GM21390 (cell line): ENCODE measurements around the gene NFKBIB.
"Not testable (repeated sequence)": the region's sequence is repeated elsewhere in the genome, so short reads cannot be mapped to it uniquely, and the experiment has no call there.

ENCODE experiments used
- ATAC-seq: cut with Tn5 transposase; IDR thresholded peaks from one replicate; pipeline ENCODE4 v1.9.1; 2021; ENCODE audit not compliant: unreplicated experiment

NFKBIB gene, protein sequence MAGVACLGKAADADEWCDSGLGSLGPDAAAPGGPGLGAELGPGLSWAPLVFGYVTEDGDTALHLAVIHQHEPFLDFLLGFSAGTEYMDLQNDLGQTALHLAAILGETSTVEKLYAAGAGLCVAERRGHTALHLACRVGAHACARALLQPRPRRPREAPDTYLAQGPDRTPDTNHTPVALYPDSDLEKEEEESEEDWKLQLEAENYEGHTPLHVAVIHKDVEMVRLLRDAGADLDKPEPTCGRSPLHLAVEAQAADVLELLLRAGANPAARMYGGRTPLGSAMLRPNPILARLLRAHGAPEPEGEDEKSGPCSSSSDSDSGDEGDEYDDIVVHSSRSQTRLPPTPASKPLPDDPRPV

GRCh38 chr19:38899447-38900201 is at the start of gene NFKBIB, which contains the start of gene SIRT2:
Gene NFKBIB, plus strand, starts transcription at chr19:38899969. Its CDS starts 64 bp downstream, at chr19:38900033.
Gene SIRT2, minus strand, starts transcription at chr19:38899618. Its CDS starts 97 bp downstream, at chr19:38899521.
- peak; percentile 89 for ATAC-seq

- ATAC-seq: peak; percentile 55
Observed at GRCh38 chr19:38850436-38850975, 49.3 kb upstream of the NFKBIB start.

GRCh38 chr19:38850976-38851621 is 48.7 kb upstream of the NFKBIB start:
- no peak for ATAC-seq

DNA sequence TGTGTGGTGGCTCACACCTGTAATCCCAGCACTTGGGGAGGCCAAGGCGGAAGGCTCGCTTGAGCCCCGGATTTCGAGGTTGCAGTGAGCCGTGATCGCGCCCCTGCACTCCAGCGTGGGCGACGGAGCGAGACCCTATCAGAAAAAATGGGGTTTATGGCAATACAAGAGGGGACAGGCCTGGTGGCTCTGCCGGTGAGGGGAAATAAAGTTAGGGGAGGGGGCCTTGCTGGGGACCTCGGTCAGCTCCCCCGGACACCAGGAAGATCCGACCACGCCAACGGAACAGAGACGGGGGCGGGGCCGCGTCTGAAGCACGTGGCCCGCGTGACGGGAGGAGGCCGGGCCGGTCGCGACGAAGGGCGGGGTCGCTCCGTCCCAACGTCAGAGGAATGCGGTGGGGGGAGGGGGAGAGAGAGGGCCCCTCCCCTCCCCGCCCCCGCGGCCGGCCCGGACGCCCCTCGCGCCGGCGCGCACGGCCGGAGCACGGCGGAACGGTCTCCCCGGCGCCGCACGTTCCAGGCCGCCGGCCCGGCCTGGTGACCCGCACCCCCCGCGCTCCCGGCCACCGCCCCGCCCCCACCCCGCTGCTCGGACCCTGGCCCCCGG is 48.0 kb upstream of the NFKBIB start:
- ATAC-seq: no peak

- ATAC-seq: no peak
Observed at GRCh38 chr19:38852231-38853044, 47.3 kb upstream of the NFKBIB start.

- no peak for ATAC-seq
Observed at GRCh38 chr19:38853214-38853613, 46.6 kb upstream of the NFKBIB start.

GRCh38 chr19:38854961-38855360 is 44.8 kb upstream of the NFKBIB start:
- ATAC-seq: not testable (repeated sequence)

GRCh38 chr19:38855751-38856150 is 44.0 kb upstream of the NFKBIB start:
- ATAC-seq: not testable (repeated sequence)

DNA sequence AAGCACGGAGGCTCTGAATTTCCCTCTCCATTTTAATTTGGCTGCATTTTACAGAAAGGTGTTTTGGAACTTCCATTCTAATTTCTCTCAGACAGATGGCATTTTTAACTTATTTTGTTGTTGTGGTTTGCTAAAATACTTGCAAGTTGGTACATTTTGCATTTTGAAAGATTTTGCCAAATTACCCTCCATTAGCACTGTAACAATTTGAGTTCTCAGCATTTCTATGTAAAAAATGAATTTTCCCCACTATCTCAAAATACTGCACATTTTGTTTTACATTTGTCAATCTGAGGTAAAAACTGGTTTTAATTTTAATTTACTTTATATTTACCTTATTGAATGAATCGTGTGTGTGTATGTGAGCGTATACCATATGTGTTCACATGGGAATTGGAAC is 43.0 kb upstream of the NFKBIB start:
- no peak for ATAC-seq

- ATAC-seq: not testable (repeated sequence)
Observed at GRCh38 chr19:38859631-38860204, 40.1 kb upstream of the NFKBIB start.

DNA sequence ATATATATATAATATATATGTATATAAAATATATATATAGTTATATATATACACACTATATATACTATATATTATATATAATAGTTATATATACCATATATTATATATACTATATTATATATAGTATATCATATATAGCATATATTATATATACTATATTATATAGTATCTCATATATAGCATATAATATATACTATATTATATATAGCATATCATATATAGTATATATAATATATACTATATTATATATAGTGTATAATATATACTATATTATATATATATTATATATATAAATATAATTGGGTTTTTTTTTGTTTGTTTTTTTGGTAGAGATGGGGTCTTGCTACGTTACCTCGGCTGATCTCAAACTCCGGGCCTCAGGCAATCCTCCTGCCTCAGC is 38.4 kb upstream of the NFKBIB start:
- no peak for ATAC-seq

GRCh38 chr19:38862321-38863059 is 37.3 kb upstream of the NFKBIB start:
- ATAC-seq: no peak

GRCh38 chr19:38867171-38867780 is 32.5 kb upstream of the NFKBIB start:
- no peak for ATAC-seq

DNA sequence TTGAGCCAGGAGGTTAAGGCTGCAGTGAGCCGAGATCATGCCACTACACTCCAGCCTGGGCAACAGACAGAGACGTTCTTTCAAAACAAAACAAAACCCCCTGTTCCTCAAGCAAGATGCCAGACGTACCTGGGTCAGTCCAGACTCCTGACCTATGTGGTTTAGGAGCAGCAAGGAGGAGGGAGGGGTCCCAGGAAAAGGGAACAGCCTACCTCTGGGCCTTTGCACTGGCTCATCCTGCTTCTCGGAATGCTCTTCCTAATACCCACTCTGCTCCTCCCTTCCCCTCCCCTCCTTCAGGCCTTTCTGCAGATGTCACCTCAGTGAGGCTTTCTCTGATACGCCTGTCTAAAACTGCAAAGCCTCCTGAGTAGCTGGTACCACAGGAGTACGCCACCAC is 31.2 kb upstream of the NFKBIB start:
- no peak for ATAC-seq

GRCh38 chr19:38869160-38869835 is 30.5 kb upstream of the NFKBIB start:
- no peak for ATAC-seq

DNA sequence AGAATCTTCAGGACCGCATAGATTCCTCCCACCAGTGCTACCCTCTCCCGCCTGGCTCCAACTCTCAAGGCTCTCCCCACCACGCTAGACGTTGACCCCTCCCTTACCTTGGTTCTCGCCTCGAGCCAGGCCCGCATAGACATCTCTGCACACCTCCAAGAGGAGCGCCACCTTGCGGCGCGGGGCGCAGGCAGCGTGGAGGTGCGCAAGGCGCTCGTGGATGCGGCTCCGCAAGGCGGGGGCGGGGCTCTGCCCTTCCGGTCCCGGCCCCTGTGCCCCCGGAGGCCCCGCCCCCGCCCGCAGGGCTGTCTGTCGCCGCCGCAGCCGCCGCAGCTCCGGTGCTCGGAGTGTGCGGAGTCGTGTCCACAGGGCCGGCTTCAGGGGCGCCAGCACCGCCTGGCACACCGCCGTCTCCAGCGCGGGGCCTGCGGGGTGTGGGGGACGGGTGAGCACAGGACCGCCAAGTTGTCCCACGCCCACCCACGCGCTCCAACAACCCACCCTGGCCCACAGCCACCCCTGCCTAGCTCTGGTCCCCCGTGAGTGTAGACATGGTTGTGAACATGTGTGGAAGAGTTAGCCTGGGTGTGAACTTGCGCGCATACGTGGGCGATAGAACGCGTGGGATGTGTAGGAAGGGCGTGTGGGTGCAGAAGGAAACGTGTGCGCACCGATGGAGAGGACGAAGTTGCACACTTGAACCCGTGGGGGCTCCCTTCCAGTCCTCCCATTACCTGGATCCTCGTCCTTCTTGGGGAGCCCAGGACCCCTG is 29.7 kb upstream of the NFKBIB start:
- peak; percentile 71 for ATAC-seq

DNA sequence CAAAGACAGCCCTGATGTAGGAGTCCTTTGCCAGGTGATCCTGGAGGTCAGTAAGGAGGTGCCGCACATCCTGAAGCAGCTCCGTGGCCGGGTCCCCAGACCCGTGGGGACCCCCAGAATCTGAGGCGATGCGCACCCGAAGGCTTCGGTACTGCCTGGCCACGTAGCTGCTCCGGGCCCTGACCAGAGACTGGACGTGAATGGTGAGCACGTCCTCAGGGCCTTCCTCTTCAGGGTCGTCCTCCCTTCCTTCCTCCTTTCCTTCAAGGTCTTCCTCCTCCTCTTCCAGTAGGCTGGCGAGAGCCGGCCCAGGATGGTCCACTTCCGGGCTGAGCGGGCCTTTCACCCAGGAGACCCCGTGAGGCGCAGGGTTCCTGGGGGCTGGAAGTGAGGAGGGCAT is 29.2 kb upstream of the NFKBIB start:
- ATAC-seq: no peak
